ENCODE data around the gene PDPK1.

The PDPK1 gene

DNA sequence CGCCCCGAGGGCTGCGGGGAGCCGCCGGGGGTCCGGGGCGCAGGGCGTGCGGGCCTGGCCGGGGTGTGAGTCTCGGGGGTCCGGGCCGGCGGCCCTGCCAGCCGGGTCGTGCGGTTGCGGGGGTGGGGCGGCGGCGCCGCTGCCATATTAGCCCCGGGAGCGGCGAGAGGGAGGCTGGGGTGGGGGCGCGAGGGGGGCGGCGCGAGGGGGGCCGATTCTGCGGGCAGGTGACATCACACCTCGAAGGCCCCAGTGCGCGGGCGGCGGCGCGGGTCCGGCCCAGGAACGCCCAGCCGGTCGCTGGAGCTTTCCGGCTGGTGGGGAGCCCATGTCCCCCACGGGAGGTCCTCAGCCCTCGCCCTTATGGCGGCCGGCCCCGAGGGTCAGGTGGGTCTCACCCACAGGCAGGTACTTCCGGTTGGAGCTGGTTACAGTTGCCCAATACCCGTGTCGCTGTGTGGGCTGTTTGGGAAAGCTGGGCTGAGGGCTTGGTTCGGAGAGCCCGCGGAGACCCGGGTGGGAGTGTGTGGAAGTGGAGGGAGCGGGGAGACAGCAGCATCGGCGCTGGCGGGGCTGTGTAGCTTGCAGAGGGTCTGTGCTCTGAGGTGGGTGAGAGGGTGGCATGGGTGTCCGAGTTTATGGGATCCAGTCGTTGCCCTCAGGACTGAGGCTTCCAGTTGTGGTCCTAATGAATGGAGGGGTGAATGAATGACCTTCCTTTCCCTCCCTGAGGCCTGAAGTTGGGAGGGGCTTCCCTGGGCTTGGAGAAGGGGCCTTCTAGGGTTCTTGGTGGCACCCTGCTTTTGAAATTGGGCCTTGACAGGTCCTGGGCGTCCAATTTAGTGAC, 23.3 kb upstream of the PDPK1 start:
- Mint-ChIP-seq H3K27ac (peak overlapping the region; percentile 91), H3K4me1 (peaks cover 62% of the 10 kb centered on the region), H3K4me3 (peak overlapping the region; percentile 90), H3K36me3 (ENCODE audit: low read depth) (peaks cover 12% of the 10 kb centered on the region), H3K27me3 (no peaks in the 10 kb centered on the region), H3K9me3 (no peaks in the 10 kb centered on the region)
- DNase-seq (peak; percentile 44), ATAC-seq (peak; percentile 6)

GRCh38 chr16:2515180-2515851, 22.5 kb upstream of the PDPK1 start:
- ATAC-seq (no peak), DNase-seq (no peak)
- H3K36me3 Mint-ChIP-seq (ENCODE audit: low read depth) = peaks cover 15% of the 10 kb centered on the region
- H3K9me3 Mint-ChIP-seq = no peaks in the 10 kb centered on the region
- peak overlapping the region; percentile 91 for H3K27ac Mint-ChIP-seq
- peaks cover 61% of the 10 kb centered on the region for H3K4me1 Mint-ChIP-seq
- no peaks in the 10 kb centered on the region for H3K27me3 Mint-ChIP-seq
- peak overlapping the region; percentile 90 for H3K4me3 Mint-ChIP-seq

- peaks cover 16% of the 10 kb centered on the region for H3K36me3 Mint-ChIP-seq (ENCODE audit: low read depth)
- peak overlapping the region; percentile 90 for H3K4me3 Mint-ChIP-seq
- peaks cover 63% of the 10 kb centered on the region for H3K4me1 Mint-ChIP-seq
- ATAC-seq (no peak), DNase-seq (no peak)
- H3K27ac Mint-ChIP-seq = peak overlapping the region; percentile 91
- H3K27me3 Mint-ChIP-seq = no peaks in the 10 kb centered on the region
- H3K9me3 Mint-ChIP-seq = no peaks in the 10 kb centered on the region
These were observed 21.2 kb upstream of the PDPK1 start for GRCh38 chr16:2516391-2517240.

DNA sequence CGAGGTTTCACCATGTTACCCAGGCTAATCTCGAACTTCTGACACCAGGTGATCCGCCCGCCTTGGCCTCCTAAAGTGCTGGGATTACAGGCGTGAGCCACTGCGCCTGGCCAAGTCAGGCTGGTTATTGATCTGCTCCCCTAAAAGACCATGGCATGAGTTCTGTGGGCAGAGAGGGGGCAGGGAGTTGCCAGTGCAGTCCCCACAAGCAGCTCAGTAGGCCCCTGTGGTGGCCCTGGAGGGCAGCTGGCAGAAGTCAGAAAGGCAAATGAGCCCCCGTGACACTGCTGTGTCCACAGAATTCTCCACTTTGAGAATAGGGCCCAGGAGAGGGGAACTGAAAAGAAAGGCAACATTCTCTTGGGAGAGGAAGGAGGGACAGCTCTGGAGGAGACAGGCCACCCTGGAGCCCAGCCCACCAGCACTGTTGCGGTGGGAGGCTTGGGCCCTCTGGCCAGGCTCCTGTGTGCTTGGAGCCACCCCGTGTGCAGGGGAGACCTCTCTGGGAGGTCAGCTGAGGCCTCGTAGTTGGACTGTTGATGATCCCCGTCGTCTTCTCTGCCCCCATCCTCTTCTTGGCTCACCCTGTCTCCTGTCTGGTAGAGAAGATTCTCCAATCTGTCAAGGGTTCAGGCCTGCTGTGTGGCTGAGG, 19.7 kb upstream of the PDPK1 start:
- no peak for ATAC-seq
- peak overlapping the region; percentile 91 for H3K27ac Mint-ChIP-seq
- DNase-seq = no peak
- H3K4me1 Mint-ChIP-seq = peaks cover 56% of the 10 kb centered on the region
- H3K27me3 Mint-ChIP-seq = no peaks in the 10 kb centered on the region
- H3K4me3 Mint-ChIP-seq = no peak overlapping the region
- no peaks in the 10 kb centered on the region for H3K9me3 Mint-ChIP-seq
- H3K36me3 Mint-ChIP-seq (ENCODE audit: low read depth) = peaks cover 16% of the 10 kb centered on the region

GRCh38 chr16:2518823-2519710, 18.8 kb upstream of the PDPK1 start:
- Mint-ChIP-seq H3K4me1 (peaks cover 57% of the 10 kb centered on the region), H3K27ac (peak overlapping the region; percentile 79), H3K4me3 (peak overlapping the region; percentile 70), H3K9me3 (no peaks in the 10 kb centered on the region), H3K36me3 (ENCODE audit: low read depth) (peaks cover 17% of the 10 kb centered on the region), H3K27me3 (no peaks in the 10 kb centered on the region)
- no peak for DNase-seq
- no peak for ATAC-seq

GRCh38 chr16:2519711-2520080, 18.1 kb upstream of the PDPK1 start:
- peaks cover 22% of the 10 kb centered on the region for H3K36me3 Mint-ChIP-seq (ENCODE audit: low read depth)

DNA sequence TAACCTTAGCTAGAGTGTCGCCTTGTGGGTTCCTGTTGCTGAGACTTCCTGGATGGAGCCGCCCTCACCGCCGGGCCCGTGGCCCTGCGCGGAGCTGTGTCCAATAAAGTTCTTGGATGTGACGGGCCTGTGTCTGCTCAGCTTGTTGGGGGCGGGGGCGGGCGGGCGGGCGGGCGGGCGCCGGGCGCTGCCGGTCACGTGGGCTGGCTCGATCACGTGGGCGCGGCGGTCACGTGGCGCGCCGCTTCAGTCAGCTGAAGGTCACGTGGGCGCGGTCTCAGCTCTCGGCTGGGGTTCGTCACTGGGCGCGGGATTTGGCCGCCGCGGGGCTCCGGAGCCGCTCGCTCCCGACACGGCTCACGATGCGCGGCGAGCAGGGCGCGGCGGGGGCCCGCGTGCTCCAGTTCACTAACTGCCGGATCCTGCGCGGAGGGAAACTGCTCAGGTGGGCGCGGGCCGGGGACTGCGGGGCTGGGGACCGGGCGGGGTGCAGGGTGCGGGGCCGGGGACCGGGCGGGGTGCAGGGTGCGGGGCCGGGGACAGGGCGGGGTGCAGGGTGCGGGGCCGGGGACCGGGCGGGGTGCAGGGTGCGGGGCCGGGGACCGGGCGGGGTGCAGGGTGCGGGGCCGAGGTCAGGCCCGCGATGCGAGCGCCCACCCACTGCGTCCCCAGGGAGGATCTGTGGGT, 17.6 kb upstream of the PDPK1 start, which contains the start of gene AMDHD2:
TSS of gene AMDHD2 (plus strand) at position 275 of the 687 bp plus-strand sequence. CDS start at position 363, 88 bp downstream.
- Mint-ChIP-seq H3K36me3 (ENCODE audit: low read depth) (peaks cover 24% of the 10 kb centered on the region), H3K4me3 (peak within 1 kb of the TSS; percentile 79), H3K27me3 (no peaks in the 10 kb centered on the region), H3K4me1 (peaks cover 50% of the 10 kb centered on the region), H3K9me3 (no peaks in the 10 kb centered on the region), H3K27ac (peak within 1 kb of the TSS; percentile 89)
- peak; percentile 92 for DNase-seq
- peak; percentile 67 for ATAC-seq

More at GRCh38 chr16:2519711-2520080, 18.1 kb upstream of the PDPK1 start:
- Mint-ChIP-seq H3K4me1 (peaks cover 55% of the 10 kb centered on the region), H3K4me3 (peak overlapping the region; percentile 70), H3K27me3 (no peaks in the 10 kb centered on the region), H3K9me3 (no peaks in the 10 kb centered on the region), H3K27ac (peak overlapping the region; percentile 79)
- ATAC-seq = no peak
- DNase-seq = no peak

DNA sequence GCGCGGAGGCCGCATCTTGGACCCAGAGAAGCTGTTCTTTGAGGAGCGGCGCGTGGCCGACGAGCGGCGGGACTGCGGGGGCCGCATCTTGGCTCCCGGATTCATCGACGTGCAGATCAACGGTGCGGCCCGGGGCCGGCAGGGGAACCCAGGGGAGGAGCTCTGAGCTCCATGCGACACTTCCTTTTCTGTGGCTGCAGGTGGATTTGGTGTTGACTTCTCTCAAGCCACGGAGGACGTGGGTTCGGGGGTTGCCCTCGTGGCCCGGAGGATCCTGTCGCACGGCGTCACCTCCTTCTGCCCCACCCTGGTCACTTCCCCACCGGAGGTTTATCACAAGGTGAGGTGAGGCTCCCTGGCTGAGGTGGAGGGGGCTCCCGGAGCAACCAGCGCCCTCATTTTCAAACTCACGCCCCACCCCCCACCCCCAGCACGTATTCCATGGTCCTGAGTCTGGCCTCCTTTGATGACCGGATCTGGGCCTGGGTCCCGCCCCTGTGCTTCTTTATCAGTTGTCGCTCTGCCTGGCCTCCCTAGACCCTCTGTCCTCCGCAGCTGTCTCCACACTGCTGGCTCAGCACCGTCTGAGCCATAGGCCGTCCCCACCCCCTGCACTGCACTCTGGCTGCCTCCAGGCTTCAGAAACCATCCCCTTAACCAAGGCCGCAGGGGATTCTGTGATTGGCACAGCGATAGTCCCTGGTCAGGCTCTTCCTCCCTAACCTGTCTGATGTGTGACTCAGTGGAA, 16.9 kb upstream of the PDPK1 start:
- DNase-seq (peak; percentile 56), ATAC-seq (peak; percentile 41)
- peak overlapping the region; percentile 89 for H3K27ac Mint-ChIP-seq
- peak overlapping the region; percentile 79 for H3K4me3 Mint-ChIP-seq
- H3K27me3 Mint-ChIP-seq = no peaks in the 10 kb centered on the region
- H3K4me1 Mint-ChIP-seq = peaks cover 43% of the 10 kb centered on the region
- peaks cover 21% of the 10 kb centered on the region for H3K36me3 Mint-ChIP-seq (ENCODE audit: low read depth)
- no peaks in the 10 kb centered on the region for H3K9me3 Mint-ChIP-seq

- Mint-ChIP-seq H3K9me3 (no peaks in the 10 kb centered on the region), H3K27ac (no peak overlapping the region), H3K36me3 (ENCODE audit: low read depth) (peaks cover 13% of the 10 kb centered on the region), H3K4me1 (peaks cover 19% of the 10 kb centered on the region), H3K27me3 (no peaks in the 10 kb centered on the region), H3K4me3 (no peak overlapping the region)
- DNase-seq = no peak
- no peak for ATAC-seq
These were observed 14.0 kb upstream of the PDPK1 start for GRCh38 chr16:2523801-2524231.

GRCh38 chr16:2524339-2524938, 13.4 kb upstream of the PDPK1 start:
- H3K4me1 Mint-ChIP-seq = peaks cover 15% of the 10 kb centered on the region

DNA sequence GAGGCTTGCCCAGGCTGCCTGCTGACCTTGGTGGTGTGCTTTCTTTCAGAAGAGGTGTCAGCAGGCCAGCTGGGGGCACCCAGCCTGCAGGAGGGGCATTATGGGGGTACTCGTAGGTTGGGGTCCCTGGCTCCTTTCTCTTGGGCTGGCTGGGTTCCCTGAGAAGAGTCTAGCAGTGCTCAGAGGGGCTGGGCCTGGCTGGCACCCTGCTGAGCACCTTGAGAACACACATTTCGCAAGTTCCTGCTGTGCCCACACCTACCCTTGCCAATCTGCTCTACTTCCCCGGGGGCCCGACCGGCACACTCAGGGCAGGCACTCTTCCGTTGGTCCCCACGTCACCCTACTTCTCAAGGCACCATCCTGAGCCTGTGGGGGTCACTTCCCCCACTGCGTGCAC, 11.7 kb upstream of the PDPK1 start:
- H3K27ac Mint-ChIP-seq = no peak overlapping the region
- no peak for ATAC-seq
- H3K36me3 Mint-ChIP-seq (ENCODE audit: low read depth) = peaks cover 11% of the 10 kb centered on the region
- no peaks in the 10 kb centered on the region for H3K9me3 Mint-ChIP-seq
- H3K4me1 Mint-ChIP-seq = peaks cover 9% of the 10 kb centered on the region
- DNase-seq = no peak
- no peaks in the 10 kb centered on the region for H3K27me3 Mint-ChIP-seq
- no peak overlapping the region for H3K4me3 Mint-ChIP-seq

More at GRCh38 chr16:2524339-2524938, 13.4 kb upstream of the PDPK1 start:
- no peaks in the 10 kb centered on the region for H3K27me3 Mint-ChIP-seq
- DNase-seq (no peak), ATAC-seq (no peak)
- no peak overlapping the region for H3K4me3 Mint-ChIP-seq
- no peaks in the 10 kb centered on the region for H3K9me3 Mint-ChIP-seq
- no peak overlapping the region for H3K27ac Mint-ChIP-seq
- H3K36me3 Mint-ChIP-seq (ENCODE audit: low read depth) = peaks cover 13% of the 10 kb centered on the region

Data from activated naive CD8-positive, alpha-beta T cell treated with anti-CD3 and anti-CD28 coated beads, Interleukin-2, amount 50 U/mL, for 24 hours (primary cell).